Tibial nerve (tissue), 4 donors: ENCODE measurements around the gene GHR. TPM values are rescaled to one million over a fixed set of nuclear protein-coding genes. Genes with fewer than 3 reads are reported as not detected.
"Not testable (repeated sequence)": the region's sequence is repeated elsewhere in the genome, so short reads cannot be mapped to it uniquely, and the experiment has no call there.

Source experiments
- DNase-seq, 2 donors: peaks; one replicate each; pipeline ENCODE4 v3.0.0-alpha.2; 2019; ENCODE audit warnings: low spot score in 2 of 2
- H3K27ac ChIP-seq, 4 donors: fragments of 200-600 bp; sonication (generic) in 3 of 4; one replicate each; pipeline ENCODE4 v1.5.1; 2017 to 2019; ENCODE audit warnings: mild to moderate bottlenecking in 1 of 4
- H3K27me3 ChIP-seq, 2 donors: fragments of 200-600 bp; sonication (generic) in 1 of 2; one replicate each; pipeline versions ENCODE4 v1.5.1 to v1.6.0; 2017 to 2019
- H3K36me3 ChIP-seq, 3 donors: fragments of 200-600 bp; sonication (generic); one replicate each; pipeline ENCODE4 v1.5.1; 2018 to 2019
- H3K4me1 ChIP-seq, 4 donors: fragments of 200-600 bp; sonication (generic) in 3 of 4; one replicate each; pipeline ENCODE4 v1.5.1; 2017 to 2019
- H3K4me3 ChIP-seq, 4 donors: fragments of 200-600 bp; sonication (generic) in 3 of 4; one replicate each; pipeline ENCODE4 v1.5.1; 2017 to 2019; ENCODE audit warnings: mild to moderate bottlenecking in 1 of 4, moderate library complexity in 1 of 4
- H3K9me3 ChIP-seq, 4 donors: fragments of 200-600 bp; sonication (generic) in 3 of 4; one replicate each; pipeline ENCODE4 v1.5.1; 2017 to 2019
- CTCF ChIP-seq, 5 experiments: fragments of 200-600 bp in 3 of 5; fragments of 450-650 bp in 2 of 5; sonication (generic) in 3 of 5; IDR thresholded peaks; one replicate each; pipeline ENCODE4 v1.5.1; 2016 to 2019; ENCODE audit warnings: antibody characterized with exemption in 5 of 5, mild to moderate bottlenecking in 3 of 5, moderate library complexity in 2 of 5
- EP300 ChIP-seq, 2 donors: sonication (generic); formaldehyde crosslinking; IDR thresholded peaks; one replicate each; pipeline ENCODE4 v1.6.1; 2017; ENCODE audit warnings: antibody characterized with exemption in 2 of 2, mild to moderate bottlenecking in 1 of 2
- POLR2A ChIP-seq, 2 donors: fragments of 450-650 bp; IDR thresholded peaks; one replicate each; pipeline ENCODE4 v1.6.1; 2017; ENCODE audit warnings: antibody characterized with exemption in 2 of 2, mild to moderate bottlenecking in 2 of 2, moderate library complexity in 2 of 2
- WGBS, 2 donors: methylation state at CpG; one replicate each; pipeline ENCODE4 v1.1.5; 2018; 5-methylcytosine and 5-hydroxymethylcytosine counted together
- total RNA-seq, 4 donors: library from RNA; depleted of rRNA; stranded (reverse); fragments of >200 nt; gene quantifications; one replicate each; pipeline ENCODE4 v1.1.0, GENCODE V29; 2016

Gene GHR
- total RNA-seq, 4 donors from 2014 or later, result 30.2 to 39.6 (median 39.2) TPM

- TF ChIP-seq CTCF (IDR thresholded peaks at IDR 0.05), result no peak
- TF ChIP-seq EP300 (IDR thresholded peaks at IDR 0.05), result no peak
- no peak for TF ChIP-seq POLR2A (IDR thresholded peaks at IDR 0.05)
- H3K4me3 ChIP-seq, result no peak overlapping the region
- WGBS, 2 donors, result 94 to 96% methylated on average over 1 of the region's 1 CpG
Measured at GRCh38 chr5:42569953-42570548, 146.8 kb downstream of the GHR start.

GRCh38 chr5:42570966-42571960 lies 148.0 kb downstream of the GHR start:
- WGBS, 2 donors, result 79 to 83% methylated on average over 8 of the region's 8 CpGs

More at GRCh38 chr5:42569953-42570548, 146.8 kb downstream of the GHR start:
- no peaks in the 10 kb centered on the region for H3K27me3 ChIP-seq
- no peak overlapping the region for H3K27ac ChIP-seq
- H3K9me3 ChIP-seq, result no peaks in the 10 kb centered on the region
- peaks cover 0 to 19% (median 7%) of the 10 kb centered on the region in 4 donors for H3K4me1 ChIP-seq
- H3K36me3 ChIP-seq, result no peaks in the 10 kb centered on the region
- no peak for DNase-seq

GRCh38 chr5:42572313-42572712 lies 149.1 kb downstream of the GHR start:
- Histone ChIP-seq H3K4me1 (peaks cover 0 to 4% (median 0%) of the 10 kb centered on the region in 4 donors), H3K36me3 (no peaks in the 10 kb centered on the region), H3K27ac (no peak overlapping the region), H3K27me3 (no peaks in the 10 kb centered on the region), H3K9me3 (no peaks in the 10 kb centered on the region), H3K4me3 (no peak overlapping the region)
- WGBS, 2 donors, result 86 to 94% methylated on average over 3 of the region's 3 CpGs
- no peak for DNase-seq
- TF ChIP-seq POLR2A (IDR thresholded peaks at IDR 0.05), result no peak
- no peak for TF ChIP-seq EP300 (IDR thresholded peaks at IDR 0.05)
- TF ChIP-seq CTCF (IDR thresholded peaks at IDR 0.05), result no peak

More at GRCh38 chr5:42570966-42571960, 148.0 kb downstream of the GHR start:
- TF ChIP-seq EP300 (IDR thresholded peaks at IDR 0.05), result no peak
- Histone ChIP-seq H3K9me3 (no peaks in the 10 kb centered on the region), H3K36me3 (no peaks in the 10 kb centered on the region), H3K27ac (no peak overlapping the region), H3K27me3 (no peaks in the 10 kb centered on the region), H3K4me1 (peaks cover 0 to 12% (median 3%) of the 10 kb centered on the region in 4 donors), H3K4me3 (no peak overlapping the region)
- no peak for DNase-seq

- H3K27ac ChIP-seq, result no peak overlapping the region
- TF ChIP-seq CTCF (IDR thresholded peaks at IDR 0.05) (no peak), EP300 (IDR thresholded peaks at IDR 0.05) (no peak), POLR2A (IDR thresholded peaks at IDR 0.05) (no peak)
- H3K36me3 ChIP-seq, result no peaks in the 10 kb centered on the region
- H3K4me3 ChIP-seq, result no peak overlapping the region
- 94 to 98% methylated on average over 2 of the region's 2 CpGs for WGBS, 2 donors
- H3K27me3 ChIP-seq, result no peaks in the 10 kb centered on the region
- H3K9me3 ChIP-seq, result no peaks in the 10 kb centered on the region
- no peaks in the 10 kb centered on the region for H3K4me1 ChIP-seq
- DNase-seq, result no peak
Measured at GRCh38 chr5:42573386-42573785, 150.1 kb downstream of the GHR start.

GRCh38 chr5:42575914-42576313 lies 152.7 kb downstream of the GHR start:
- H3K36me3 ChIP-seq, DNase-seq, H3K27me3 ChIP-seq, H3K27ac ChIP-seq, H3K4me3 ChIP-seq, H3K4me1 ChIP-seq, H3K9me3 ChIP-seq: not testable (repeated sequence)
- WGBS, 2 donors, result 83 to 95% methylated on average over 1 of the region's 1 CpG

GRCh38 chr5:42578901-42579300 lies 155.7 kb downstream of the GHR start:
- DNase-seq, H3K4me1 ChIP-seq, H3K27ac ChIP-seq, H3K4me3 ChIP-seq, H3K36me3 ChIP-seq, H3K9me3 ChIP-seq, H3K27me3 ChIP-seq: not testable (repeated sequence)
- WGBS, 2 donors, result 67 to 72% methylated on average over 1 of the region's 1 CpG
